ENCODE results near the gene NEBL.

DNA sequence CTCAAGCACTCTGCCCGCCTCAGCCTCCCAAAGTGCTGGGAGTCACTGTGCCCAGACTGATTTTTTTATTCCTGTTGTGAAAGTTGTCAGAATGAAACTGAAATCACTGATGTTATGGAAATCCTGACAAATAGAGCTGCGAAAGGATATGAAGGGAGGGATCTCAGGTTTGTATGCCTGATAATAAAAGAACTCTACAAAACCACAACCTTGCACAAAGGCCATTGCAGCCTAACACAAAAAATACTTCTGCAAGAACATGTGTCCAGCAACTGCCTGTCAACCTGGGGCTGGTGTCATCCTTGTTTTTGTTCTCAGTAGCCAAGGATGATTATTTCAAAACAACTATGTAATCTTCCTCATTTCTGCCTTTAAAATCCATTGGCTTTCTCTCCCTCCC lies 126.1 kb downstream of the NEBL start:
- TF ChIP-seq GATA2 (IDR thresholded peaks at IDR 0.05; ENCODE audit: low read depth, low read length) (no peak), GATA3 (IDR thresholded peaks at IDR 0.05; ENCODE audit: low read depth, low read length) (no peak)
